Activated T-helper 17 cell treated with anti-CD3 and anti-CD28 coated beads, Interleukin-2, amount 50 U/mL, for 72 hours (primary cell): ENCODE measurements around the gene NAGS. TPM values are rescaled to one million over a fixed set of nuclear protein-coding genes. Genes with fewer than 3 reads are reported as not detected.
"Not testable (repeated sequence)": the region's sequence is repeated elsewhere in the genome, so short reads cannot be mapped to it uniquely, and the experiment has no call there.

Experiments used
- ATAC-seq: fragments of 150-1000 bp; cut with Tn5 transposase; replicated peaks from 2 replicates; pipeline ENCODE4 v1.10.0; 2021; ENCODE audit warnings: mild to moderate bottlenecking, moderate library complexity
- H3K27ac Mint-ChIP-seq: one replicate; pipeline ENCODE4 v1.8.0; 2022; ENCODE audit warnings: mixed read lengths
- H3K27me3 Mint-ChIP-seq: one replicate; pipeline ENCODE4 v1.8.0; 2022; ENCODE audit warnings: mixed read lengths
- H3K36me3 Mint-ChIP-seq: one replicate; pipeline ENCODE4 v1.8.0; 2022; ENCODE audit warnings: low read depth, mild to moderate bottlenecking, mixed read lengths
- H3K4me1 Mint-ChIP-seq: one replicate; pipeline ENCODE4 v1.8.0; 2022; ENCODE audit warnings: mixed read lengths
- H3K4me3 Mint-ChIP-seq: one replicate; pipeline ENCODE4 v1.8.0; 2022; ENCODE audit warnings: mild to moderate bottlenecking, mixed read lengths
- H3K9me3 Mint-ChIP-seq: one replicate; pipeline ENCODE4 v1.8.0; 2022; ENCODE audit warnings: mixed read lengths
- total RNA-seq, 2 donors: library from RNA; stranded (reverse); gene quantifications; one replicate each; pipeline ENCODE4 v1.2.3, GENCODE V29; 2022

The NAGS gene
- total RNA-seq, 2 donors from 2014 or later = 0.48 to 4.8 TPM

DNA sequence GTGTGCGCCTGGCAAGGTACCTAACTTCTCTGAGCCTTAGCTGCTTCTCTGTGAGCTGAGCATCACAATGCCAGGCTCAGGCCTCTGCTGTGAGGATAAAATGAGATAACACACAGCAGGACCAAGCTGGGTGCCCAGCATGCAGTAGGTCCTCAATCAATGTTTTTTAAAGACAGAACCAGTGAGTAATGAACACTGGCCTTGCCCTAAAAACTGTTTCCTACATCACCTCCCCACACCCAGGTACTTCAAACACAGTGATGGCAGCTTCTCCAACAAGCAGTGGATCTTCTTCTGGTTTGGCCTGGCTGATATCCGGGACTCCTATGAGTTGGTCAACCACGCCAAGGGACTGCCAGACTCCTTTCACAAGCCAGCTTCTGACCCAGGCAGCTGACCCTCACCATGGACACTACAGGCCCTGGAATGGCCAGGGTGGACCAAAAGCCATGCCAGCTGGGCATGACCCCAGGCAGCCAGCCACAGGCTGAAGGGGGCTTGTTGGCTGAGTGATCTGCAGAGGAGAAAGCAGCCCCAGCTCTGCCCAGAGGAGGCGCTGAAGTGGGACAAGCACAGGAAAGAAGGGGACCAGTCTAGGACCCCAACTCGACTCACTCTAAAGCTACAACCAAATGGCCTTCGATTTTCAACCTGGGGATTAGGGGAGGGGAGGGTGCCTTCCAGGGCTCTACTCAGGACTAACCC is 3.9 kb downstream of the NAGS start:
- no peak for ATAC-seq
- H3K27me3 Mint-ChIP-seq = peaks cover 3% of the 10 kb centered on the region
- H3K4me3 Mint-ChIP-seq = peak overlapping the region; percentile 97
- peaks cover 9% of the 10 kb centered on the region for H3K4me1 Mint-ChIP-seq
- H3K27ac Mint-ChIP-seq = peak overlapping the region; percentile 90
- peaks cover 52% of the 10 kb centered on the region for H3K36me3 Mint-ChIP-seq
- H3K9me3 Mint-ChIP-seq = no peaks in the 10 kb centered on the region

DNA sequence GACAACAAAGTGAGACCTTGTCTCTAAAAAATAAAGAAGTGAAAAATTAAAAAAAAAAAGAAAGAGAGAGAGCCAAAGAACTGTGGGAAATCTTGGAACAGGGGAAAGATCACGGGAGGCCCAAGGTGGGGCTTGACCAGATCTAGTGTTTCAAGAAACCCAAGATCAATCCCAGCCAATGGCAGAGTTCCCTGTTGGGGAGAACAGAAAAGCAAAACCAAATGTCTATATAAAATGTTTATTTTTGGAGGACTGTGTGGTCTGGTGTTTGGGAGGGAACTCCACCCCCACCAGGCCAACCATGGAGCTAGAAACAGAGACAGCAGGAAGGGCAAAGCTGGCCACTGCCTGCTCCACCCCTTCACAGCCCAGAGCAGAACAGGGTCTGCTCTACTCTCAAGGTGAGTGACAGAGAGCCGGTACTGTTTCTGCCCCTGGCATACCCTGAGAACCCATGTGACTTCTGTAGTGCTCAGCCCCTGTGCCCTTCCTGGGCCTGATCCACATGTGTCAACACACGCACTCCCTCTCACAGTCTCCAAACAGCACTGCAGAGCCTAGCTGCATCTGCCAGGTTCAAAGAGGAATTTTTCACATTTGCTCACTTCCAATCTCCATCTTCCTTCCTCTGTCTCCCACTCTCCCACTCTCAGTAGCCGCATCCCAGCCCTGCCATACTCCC is 6.7 kb downstream of the NAGS start:
- ATAC-seq = no peak
- H3K27me3 Mint-ChIP-seq = peaks cover 1% of the 10 kb centered on the region

DNA sequence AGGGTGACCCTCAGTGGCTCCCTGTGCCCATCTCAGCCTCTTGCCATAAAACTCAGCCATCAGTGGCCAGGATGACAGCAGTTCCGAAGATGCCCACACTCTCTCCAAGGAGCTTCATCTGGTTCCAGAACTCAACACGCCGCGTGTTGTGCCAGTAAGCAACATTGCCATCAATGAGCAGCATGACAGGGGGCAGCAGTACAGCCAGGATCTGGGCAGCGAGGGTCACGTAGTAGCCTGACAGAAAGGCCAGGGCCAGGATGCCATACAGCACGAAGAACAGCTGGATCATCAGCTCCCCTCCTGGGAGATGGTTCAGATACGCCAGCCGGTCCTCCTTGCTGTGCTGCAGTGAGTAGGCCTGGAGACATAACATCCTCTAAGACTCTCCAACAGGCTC is 7.5 kb downstream of the NAGS start:
- peaks cover 47% of the 10 kb centered on the region for H3K36me3 Mint-ChIP-seq
- H3K27ac Mint-ChIP-seq = no peak overlapping the region
- ATAC-seq = no peak
- H3K4me1 Mint-ChIP-seq = peaks cover 9% of the 10 kb centered on the region
- H3K4me3 Mint-ChIP-seq = no peak overlapping the region
- no peaks in the 10 kb centered on the region for H3K27me3 Mint-ChIP-seq
- H3K9me3 Mint-ChIP-seq = no peaks in the 10 kb centered on the region

More for the DNA sequence above, 6.7 kb downstream of the NAGS start:
- Mint-ChIP-seq H3K27ac (no peak overlapping the region), H3K4me3 (no peak overlapping the region), H3K9me3 (no peaks in the 10 kb centered on the region), H3K4me1 (peaks cover 9% of the 10 kb centered on the region), H3K36me3 (peaks cover 54% of the 10 kb centered on the region)

DNA sequence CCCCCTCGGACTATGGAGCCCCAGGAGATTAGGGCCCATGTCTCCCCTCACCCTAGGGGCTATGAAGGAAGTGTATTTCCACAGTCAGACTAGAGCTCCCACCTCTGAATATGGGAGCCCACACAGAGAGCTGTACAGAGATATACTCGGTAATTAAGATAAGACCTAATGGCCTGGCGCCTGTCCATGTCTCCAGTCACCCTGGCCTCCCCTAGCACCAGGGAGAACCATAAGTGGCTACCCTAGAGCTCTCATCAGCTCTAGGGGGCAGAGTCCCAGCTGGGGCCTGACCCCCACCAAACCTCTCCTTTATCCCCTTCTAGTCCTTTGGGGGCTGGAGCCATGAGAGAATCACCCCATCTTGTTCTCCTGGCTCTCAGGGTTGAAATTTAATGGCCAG is 8.0 kb downstream of the NAGS start:
- no peak overlapping the region for H3K27ac Mint-ChIP-seq
- no peak for ATAC-seq
- H3K27me3 Mint-ChIP-seq = no peaks in the 10 kb centered on the region
- H3K4me3 Mint-ChIP-seq = no peak overlapping the region
- peaks cover 9% of the 10 kb centered on the region for H3K4me1 Mint-ChIP-seq
- peaks cover 45% of the 10 kb centered on the region for H3K36me3 Mint-ChIP-seq
- no peaks in the 10 kb centered on the region for H3K9me3 Mint-ChIP-seq

DNA sequence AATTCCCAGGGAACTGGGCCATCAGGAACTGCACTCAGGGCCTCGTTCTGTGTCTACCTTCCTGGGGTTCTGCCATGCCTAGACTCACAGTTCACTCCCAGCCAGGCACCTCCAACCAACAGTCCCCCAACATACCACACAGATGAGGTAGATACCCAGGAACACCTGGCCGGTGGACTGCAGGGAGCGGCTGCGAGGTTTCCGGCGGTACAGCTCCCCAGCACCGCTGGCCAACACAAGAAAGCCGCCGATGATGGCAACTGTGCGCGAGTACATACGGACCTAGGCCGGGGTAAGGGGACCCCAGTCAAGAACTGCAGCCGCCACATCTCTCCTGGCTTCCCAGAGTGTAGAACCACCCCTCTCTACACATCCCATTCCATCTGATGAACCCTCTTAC is 8.5 kb downstream of the NAGS start:
- H3K36me3 Mint-ChIP-seq = peaks cover 43% of the 10 kb centered on the region
- peaks cover 7% of the 10 kb centered on the region for H3K4me1 Mint-ChIP-seq
- no peak for ATAC-seq
- no peaks in the 10 kb centered on the region for H3K27me3 Mint-ChIP-seq
- H3K4me3 Mint-ChIP-seq = peak overlapping the region; percentile 98
- H3K9me3 Mint-ChIP-seq = no peaks in the 10 kb centered on the region
- no peak overlapping the region for H3K27ac Mint-ChIP-seq

DNA sequence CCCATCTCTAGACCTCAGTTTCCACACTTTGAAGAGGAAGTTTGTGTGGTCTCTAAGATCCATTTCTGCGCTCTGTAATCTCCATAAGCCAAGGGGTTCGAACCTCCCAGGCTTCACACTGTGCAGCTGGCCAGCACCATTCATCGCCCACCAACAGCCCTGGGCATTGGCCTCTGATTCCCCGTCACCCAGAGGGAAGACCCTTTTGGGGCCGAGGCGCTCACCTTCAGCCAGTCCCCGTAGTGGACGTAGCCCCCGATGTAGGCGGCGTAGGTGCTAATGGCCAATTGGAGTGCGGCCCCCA is 9.7 kb downstream of the NAGS start:
- Mint-ChIP-seq H3K36me3 (peaks cover 31% of the 10 kb centered on the region), H3K4me3 (peak overlapping the region; percentile 98), H3K9me3 (no peaks in the 10 kb centered on the region), H3K27me3 (no peaks in the 10 kb centered on the region), H3K4me1 (no peaks in the 10 kb centered on the region), H3K27ac (peak overlapping the region; percentile 99)
- no peak for ATAC-seq

DNA sequence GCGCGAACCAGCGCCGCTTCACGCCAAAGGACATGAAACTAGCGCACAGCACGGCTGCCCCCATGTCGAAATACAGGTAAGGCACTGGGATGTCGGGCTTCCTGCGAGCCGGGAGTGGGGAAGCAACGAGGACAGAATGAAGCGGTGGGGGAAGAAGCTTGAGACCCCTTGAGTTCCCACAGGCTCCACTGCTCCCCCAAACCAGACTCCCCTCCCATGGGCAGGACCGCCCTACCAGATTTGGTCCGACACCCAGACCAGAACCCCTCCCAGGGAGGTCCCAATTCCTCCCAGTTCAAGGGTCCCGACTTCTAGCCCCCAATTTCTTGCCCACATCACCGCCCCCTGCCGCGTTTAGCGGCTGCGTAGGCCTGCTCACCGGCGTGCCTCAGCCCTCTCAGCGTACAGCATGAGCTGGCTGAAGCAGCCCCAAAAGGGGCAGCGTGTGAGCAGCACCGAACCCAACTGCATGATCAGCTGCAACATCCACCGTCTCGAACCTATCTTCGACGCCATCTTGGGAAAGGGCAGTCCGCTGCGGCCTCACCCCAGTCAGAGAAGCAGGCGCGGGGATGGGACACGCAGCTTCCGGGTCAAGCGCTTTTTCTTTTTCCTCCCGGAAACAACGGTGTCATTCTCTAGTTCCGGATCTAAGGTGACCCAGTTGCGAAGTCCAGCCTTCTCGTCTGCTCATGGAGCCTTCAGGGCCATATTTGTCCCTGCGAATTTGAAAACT is 10.2 kb downstream of the NAGS start, which contains the start of gene TMEM101:
Gene TMEM101, minus strand, starts transcription at position 527 of the 736 bp plus-strand sequence. Its CDS starts 11 bp downstream, at position 516.
- peak within 1 kb of the TSS; percentile 98 for H3K4me3 Mint-ChIP-seq
- H3K27ac Mint-ChIP-seq = peak within 1 kb of the TSS; percentile 99
- H3K9me3 Mint-ChIP-seq = no peaks in the 10 kb centered on the region
- H3K27me3 Mint-ChIP-seq = no peaks in the 10 kb centered on the region
- no peaks in the 10 kb centered on the region for H3K4me1 Mint-ChIP-seq
- H3K36me3 Mint-ChIP-seq = peaks cover 25% of the 10 kb centered on the region
- peak; percentile 99 for ATAC-seq

DNA sequence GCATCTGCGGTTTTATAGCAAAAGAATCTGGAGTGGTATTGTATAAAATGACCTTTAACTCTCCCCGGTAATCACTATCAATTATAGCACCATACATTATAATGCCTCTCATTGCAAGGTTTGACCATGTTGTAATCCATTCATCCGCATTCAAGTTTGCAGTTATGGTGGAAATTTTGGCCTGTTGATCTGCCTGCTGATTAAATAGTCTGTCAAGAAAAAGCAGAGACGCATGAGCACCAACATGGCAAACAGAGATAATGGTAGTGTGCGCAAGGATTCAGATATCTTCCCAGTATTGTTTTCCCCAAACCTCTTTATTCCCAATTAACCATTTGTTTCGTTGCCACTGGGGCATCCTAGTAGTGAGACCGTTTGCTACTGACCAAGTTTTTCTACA is 16.8 kb downstream of the NAGS start:
- H3K36me3 Mint-ChIP-seq, H3K27ac Mint-ChIP-seq, ATAC-seq, H3K9me3 Mint-ChIP-seq, H3K4me1 Mint-ChIP-seq, H3K27me3 Mint-ChIP-seq, H3K4me3 Mint-ChIP-seq: not testable (repeated sequence)

DNA sequence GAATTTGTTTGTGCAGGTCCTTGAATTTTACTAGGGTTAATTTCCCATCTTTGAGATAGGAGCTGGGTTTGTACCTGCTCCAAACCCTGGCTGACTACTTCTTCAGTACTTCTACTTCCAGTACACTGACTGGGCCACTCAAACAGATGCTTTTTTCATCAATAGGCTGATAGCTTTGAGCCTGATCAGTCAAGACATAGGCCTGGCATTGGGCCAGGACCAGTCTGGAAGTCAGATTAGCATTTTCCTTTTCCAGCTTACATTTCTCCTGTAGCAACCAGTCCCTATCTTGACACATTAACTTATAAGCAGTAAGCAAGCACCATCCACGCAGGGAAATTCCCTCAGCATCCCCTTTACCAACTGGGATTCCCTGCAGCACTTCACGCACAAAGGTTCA is 17.8 kb downstream of the NAGS start:
- Mint-ChIP-seq H3K4me1 (no peaks in the 10 kb centered on the region), H3K27ac (no peak overlapping the region), H3K36me3 (peaks cover 5% of the 10 kb centered on the region), H3K27me3 (no peaks in the 10 kb centered on the region), H3K4me3 (no peak overlapping the region), H3K9me3 (no peaks in the 10 kb centered on the region)
- ATAC-seq = no peak

DNA sequence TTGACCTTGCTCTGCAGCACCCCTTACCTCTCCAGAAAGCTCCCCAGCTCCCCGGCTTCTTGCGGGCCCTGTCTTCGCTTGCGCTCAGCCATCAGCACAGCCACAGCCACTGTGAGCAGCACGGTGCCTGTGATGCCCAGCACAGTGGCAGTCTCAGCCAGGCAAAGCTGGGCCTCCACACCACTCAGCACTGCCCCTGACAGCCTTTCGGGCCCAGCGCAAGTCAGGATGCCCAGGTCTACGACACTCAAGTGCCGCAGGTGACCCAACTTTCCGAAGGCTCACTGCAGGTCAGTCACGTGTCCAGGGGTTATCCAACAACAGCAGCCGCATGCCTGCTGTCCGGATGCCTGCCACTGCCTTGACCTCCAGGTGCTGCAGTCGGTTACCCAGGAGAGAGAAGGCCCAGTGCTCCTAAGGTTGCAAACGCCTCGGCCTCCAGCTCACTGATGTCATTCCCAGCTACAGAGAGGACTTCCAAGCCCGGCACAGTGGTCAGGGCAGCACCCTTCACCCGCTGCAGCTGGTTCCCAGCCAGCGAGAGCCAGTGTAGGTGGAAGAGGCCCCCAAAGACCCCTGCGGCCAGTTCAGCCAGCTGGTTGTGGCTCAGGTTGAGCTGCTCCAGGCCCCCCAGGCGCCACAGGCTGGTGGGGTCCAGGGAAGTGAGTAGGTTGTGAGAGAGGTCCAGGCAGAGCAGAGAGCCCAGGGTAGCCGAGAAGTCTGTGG is 19.3 kb downstream of the NAGS start:
- no peak for ATAC-seq
- Mint-ChIP-seq H3K36me3 (peaks cover 5% of the 10 kb centered on the region), H3K27ac (no peak overlapping the region)

DNA sequence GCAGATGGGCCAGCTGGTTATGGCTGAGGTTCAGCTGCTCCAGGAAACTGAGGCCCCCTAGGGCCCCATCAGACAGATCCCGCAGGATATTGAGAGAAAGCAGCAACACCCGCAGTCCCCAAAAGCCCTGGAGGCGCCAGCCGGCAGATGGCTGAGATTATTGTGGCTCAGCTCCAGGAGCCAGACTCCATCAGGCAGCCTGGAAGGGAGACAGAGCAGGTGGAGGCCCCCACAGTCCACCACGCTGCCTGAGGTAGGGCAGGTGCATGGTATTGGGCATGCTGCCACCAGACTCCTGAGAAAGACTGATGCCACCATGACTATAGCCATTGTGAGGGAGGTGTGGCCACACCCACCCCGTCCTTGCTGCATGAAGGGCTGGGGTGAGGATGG is 19.8 kb downstream of the NAGS start:
- Mint-ChIP-seq H3K9me3 (no peaks in the 10 kb centered on the region), H3K4me3 (no peak overlapping the region), H3K27me3 (no peaks in the 10 kb centered on the region), H3K36me3 (peaks cover 7% of the 10 kb centered on the region), H3K4me1 (no peaks in the 10 kb centered on the region), H3K27ac (no peak overlapping the region)
- ATAC-seq = no peak

More for the DNA sequence above, 19.3 kb downstream of the NAGS start:
- Mint-ChIP-seq H3K4me3 (no peak overlapping the region), H3K27me3 (no peaks in the 10 kb centered on the region), H3K9me3 (no peaks in the 10 kb centered on the region), H3K4me1 (no peaks in the 10 kb centered on the region)

DNA sequence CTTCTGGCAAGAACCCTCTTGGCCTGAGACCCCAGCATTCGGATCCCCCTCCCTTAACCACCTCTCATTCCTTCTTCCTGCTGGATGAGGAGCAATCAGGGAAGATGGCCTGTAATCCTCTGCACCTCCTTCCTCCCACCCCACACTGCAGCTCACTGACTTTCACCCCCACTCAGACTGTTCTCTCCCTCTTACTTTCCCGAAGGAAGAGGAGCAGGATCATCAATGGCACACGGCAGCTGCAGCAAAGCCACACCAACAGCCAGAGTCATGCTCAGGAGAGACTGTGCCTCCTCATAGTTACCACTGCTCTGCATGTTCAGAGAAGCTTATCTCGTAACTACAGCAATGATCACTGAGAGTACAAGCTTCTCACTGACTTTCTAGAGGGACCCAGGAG is 20.4 kb downstream of the NAGS start:
- Mint-ChIP-seq H3K27me3 (no peaks in the 10 kb centered on the region), H3K27ac (no peak overlapping the region), H3K4me1 (peaks cover 5% of the 10 kb centered on the region), H3K36me3 (peaks cover 13% of the 10 kb centered on the region), H3K4me3 (no peak overlapping the region), H3K9me3 (no peaks in the 10 kb centered on the region)
- no peak for ATAC-seq

DNA sequence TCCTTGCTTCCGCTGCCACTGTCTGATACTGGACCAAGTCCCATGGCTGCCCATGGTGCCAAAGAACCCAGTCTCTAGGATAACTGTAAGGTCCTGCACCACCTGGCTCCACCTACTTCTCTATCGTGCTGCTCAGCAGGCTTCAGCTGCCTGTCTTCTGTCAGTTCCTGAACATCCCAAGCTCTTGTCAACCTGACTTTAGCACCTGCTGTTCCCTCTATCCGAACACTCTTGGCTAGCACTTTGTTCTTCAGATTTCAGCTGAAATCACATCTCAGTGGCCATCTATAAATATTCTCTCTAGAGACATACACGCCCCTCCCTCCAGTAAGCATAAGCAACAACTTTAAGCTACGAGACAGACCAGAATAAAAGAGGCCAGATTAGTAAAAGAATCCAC is 25.3 kb downstream of the NAGS start:
- Mint-ChIP-seq H3K27ac (peak overlapping the region; percentile 42), H3K4me1 (peaks cover 12% of the 10 kb centered on the region), H3K27me3 (no peaks in the 10 kb centered on the region), H3K9me3 (no peaks in the 10 kb centered on the region), H3K4me3 (no peak overlapping the region), H3K36me3 (peaks cover 58% of the 10 kb centered on the region)
- ATAC-seq = no peak

DNA sequence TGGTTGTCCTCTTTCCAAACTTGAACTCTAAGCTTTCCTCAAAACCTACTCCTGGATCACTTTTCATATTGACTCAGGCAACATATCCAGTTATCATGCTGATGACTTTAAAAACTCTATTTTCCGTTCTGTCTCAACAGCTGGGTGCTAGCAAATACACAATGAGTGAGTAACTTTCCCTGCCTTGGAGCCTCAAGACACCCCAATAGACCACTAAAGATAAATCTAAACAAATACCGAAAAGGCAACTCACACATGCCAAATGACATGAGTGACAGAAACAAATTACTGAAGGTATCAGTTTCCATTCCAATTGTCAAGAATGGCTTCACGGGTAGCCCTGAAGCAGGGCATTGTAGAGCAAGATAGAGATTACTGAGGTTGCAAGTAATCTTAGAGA is 26.1 kb downstream of the NAGS start:
- H3K27me3 Mint-ChIP-seq = no peaks in the 10 kb centered on the region
- no peaks in the 10 kb centered on the region for H3K9me3 Mint-ChIP-seq
- H3K36me3 Mint-ChIP-seq = peaks cover 58% of the 10 kb centered on the region
- no peak for ATAC-seq
- peaks cover 12% of the 10 kb centered on the region for H3K4me1 Mint-ChIP-seq
- peak overlapping the region; percentile 42 for H3K27ac Mint-ChIP-seq
- H3K4me3 Mint-ChIP-seq = no peak overlapping the region
